ENCODE results near the gene LAIR1. TPM values are rescaled to one million over a fixed set of nuclear protein-coding genes. Genes with fewer than 3 reads are reported as not detected.
"Not testable (repeated sequence)": the region's sequence is repeated elsewhere in the genome, so short reads cannot be mapped to it uniquely, and the experiment has no call there.

LAIR1 gene
- total and polyA plus RNA-seq, 2 experiments from 2014 or later: not detected

DNA sequence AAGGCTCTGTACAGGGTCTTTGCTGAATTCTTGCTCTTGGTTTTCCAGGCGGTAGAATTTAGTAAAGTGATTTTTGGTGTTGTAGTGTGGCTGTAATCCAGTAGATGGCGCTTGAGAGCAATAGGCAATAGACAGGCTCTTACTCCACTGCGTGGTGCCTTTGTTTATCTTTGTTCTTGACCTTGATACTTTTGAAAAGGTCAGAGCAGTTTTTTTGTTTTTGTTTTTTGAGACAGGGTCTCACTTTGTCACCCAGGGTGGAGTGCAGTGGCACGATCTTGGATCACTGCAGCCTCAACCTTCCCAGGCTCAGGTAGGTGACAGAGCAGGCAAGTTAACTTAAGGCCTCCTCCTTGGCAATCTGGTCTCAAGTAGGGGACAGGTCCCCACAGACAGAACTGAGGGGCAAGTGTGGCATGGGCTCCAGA is 39.5 kb downstream of the LAIR1 start:
- no peaks in the 10 kb centered on the region for H3K36me3 ChIP-seq (ENCODE audit: low read depth)
- WGBS, 2 experiments (ENCODE audit: low coverage in 1 of 2, low lambda C conversion rate in 2 of 2, missing lambda C conversion rate in 2 of 2): 12 to 14% methylated on average over 4 of the region's 4 CpGs
- peak; percentile 40 for DNase-seq
- TF ChIP-seq EZH2 (IDR thresholded peaks at IDR 0.05; ENCODE audit: insufficient read depth, poor library complexity, severe bottlenecking) (no peak), EZH2phosphoT487 (IDR thresholded peaks at IDR 0.05; ENCODE audit: insufficient read depth, low read depth) (no peak)
- H3K4me2 ChIP-seq (ENCODE audit: unreplicated experiment): no peak overlapping the region
- in situ Hi-C loops (cut with MboI): no loop called here
- no peaks in the 10 kb centered on the region for H3F3A ChIP-seq (ENCODE audit: insufficient read depth)
- H4K20me1 ChIP-seq (ENCODE audit: insufficient read depth): no peaks in the 10 kb centered on the region
- H3K4me1 ChIP-seq (ENCODE audit: insufficient read depth): no peaks in the 10 kb centered on the region
- H3K79me2 ChIP-seq (ENCODE audit: insufficient read depth): no peaks in the 10 kb centered on the region
- H3K9me2 ChIP-seq (ENCODE audit: insufficient read depth): no peaks in the 10 kb centered on the region
- H3K27me3 ChIP-seq (replicated peaks; ENCODE audit: insufficient read depth): no peaks in the 10 kb centered on the region
- H3K9ac ChIP-seq: no peak overlapping the region
- H3K9me3 ChIP-seq (ENCODE audit: low read depth): no peaks in the 10 kb centered on the region
- H2AFZ ChIP-seq: no peak overlapping the region
- H3K4me3 ChIP-seq: no peak overlapping the region
- no peak overlapping the region for H3K27ac ChIP-seq

DNA sequence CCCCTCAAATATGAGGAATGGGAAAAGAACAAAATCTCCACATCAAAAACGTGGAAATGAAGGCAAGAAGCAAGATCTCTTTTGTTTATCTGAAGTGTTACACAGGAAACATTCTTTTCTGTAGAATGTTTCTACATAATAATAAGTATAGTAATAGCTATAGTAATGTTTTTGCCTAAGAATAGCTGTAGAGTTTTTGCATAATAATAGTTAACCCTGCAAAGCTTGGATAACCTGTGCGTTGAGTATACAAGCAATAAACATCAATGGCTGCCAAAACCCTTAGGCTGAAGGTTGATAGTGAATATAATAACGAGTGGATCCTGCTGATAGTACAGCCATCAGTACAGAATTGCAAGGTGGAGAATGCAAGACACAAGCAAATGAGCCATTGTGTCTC is 40.7 kb downstream of the LAIR1 start:
- Histone ChIP-seq H3K27ac (no peak overlapping the region), H3F3A (ENCODE audit: insufficient read depth) (no peaks in the 10 kb centered on the region), H3K4me2 (ENCODE audit: unreplicated experiment) (no peak overlapping the region), H3K9me2 (ENCODE audit: insufficient read depth) (no peaks in the 10 kb centered on the region), H3K9ac (no peak overlapping the region), H3K4me1 (ENCODE audit: insufficient read depth) (no peaks in the 10 kb centered on the region), H3K27me3 (replicated peaks; ENCODE audit: insufficient read depth) (no peaks in the 10 kb centered on the region; the same call in 1 of the 2 replicates), H3K36me3 (ENCODE audit: low read depth) (no peaks in the 10 kb centered on the region), H3K79me2 (ENCODE audit: insufficient read depth) (no peaks in the 10 kb centered on the region), H2AFZ (no peak overlapping the region), H4K20me1 (ENCODE audit: insufficient read depth) (no peaks in the 10 kb centered on the region), H3K9me3 (ENCODE audit: low read depth) (no peaks in the 10 kb centered on the region), H3K4me3 (no peak overlapping the region)
- 0 to 5% methylated on average over 3 of the region's 3 CpGs for WGBS, 2 experiments (ENCODE audit: low coverage in 1 of 2, low lambda C conversion rate in 2 of 2, missing lambda C conversion rate in 2 of 2)
- in situ Hi-C loops (cut with MboI): no loop called here
- no peak for DNase-seq
- TF ChIP-seq EZH2phosphoT487 (IDR thresholded peaks at IDR 0.05; ENCODE audit: insufficient read depth, low read depth) (no peak), EZH2 (IDR thresholded peaks at IDR 0.05; ENCODE audit: insufficient read depth, poor library complexity, severe bottlenecking) (no peak)

DNA sequence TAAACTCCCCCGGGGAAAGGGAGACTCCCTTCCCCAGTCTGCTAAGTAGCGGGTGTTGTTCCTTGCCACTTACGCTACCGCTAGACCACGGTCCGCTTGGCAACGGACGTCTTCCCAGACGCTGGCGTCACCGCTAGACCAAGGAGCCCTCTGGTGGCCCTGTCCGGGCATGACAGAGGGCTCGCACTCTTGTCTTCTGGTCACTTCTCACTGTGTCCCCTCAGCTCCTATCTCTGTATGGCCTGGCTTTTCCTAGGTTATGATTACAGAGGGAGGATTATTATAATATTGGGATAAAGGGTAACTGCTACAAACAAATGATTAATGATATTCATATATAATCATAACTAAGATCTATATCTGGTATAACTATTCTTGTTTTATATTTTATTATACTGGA is 41.8 kb downstream of the LAIR1 start:
- H3K4me3 ChIP-seq; in situ Hi-C loops (cut with MboI); H3K27me3 ChIP-seq (replicated peaks; ENCODE audit: insufficient read depth); H2AFZ ChIP-seq; H3K27ac ChIP-seq; H3K9me2 ChIP-seq (ENCODE audit: insufficient read depth); H4K20me1 ChIP-seq (ENCODE audit: insufficient read depth); DNase-seq; H3F3A ChIP-seq (ENCODE audit: insufficient read depth); H3K36me3 ChIP-seq (ENCODE audit: low read depth); H3K9ac ChIP-seq; H3K9me3 ChIP-seq (ENCODE audit: low read depth); H3K4me2 ChIP-seq (ENCODE audit: unreplicated experiment); H3K79me2 ChIP-seq (ENCODE audit: insufficient read depth); H3K4me1 ChIP-seq (ENCODE audit: insufficient read depth): not testable (repeated sequence)
- WGBS, 2 experiments (ENCODE audit: low coverage in 1 of 2, low lambda C conversion rate in 2 of 2, missing lambda C conversion rate in 2 of 2): no CpG with 5 or more reads among the region's 13 CpGs

DNA sequence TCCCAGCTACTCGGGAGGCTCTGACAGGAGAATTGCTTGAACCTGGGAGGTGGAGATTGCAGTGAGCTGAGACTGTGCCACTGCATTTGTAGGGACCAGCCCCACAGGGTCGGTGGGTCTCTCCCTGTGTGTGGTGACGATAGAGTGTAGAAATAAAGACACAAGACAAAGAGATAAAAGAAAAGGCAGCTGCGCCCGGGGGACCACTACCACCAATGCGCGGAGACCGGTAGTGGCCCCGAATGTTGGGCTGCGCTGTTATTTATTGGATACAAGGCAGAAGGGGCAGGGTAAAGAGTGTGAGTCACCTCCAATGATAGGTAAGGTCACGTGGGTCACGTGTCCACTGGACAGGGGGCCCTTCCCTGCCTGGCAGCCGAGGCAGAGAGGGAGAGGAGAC is 42.4 kb downstream of the LAIR1 start:
- H3K4me1 ChIP-seq (ENCODE audit: insufficient read depth); in situ Hi-C loops (cut with MboI); H3K27me3 ChIP-seq (replicated peaks; ENCODE audit: insufficient read depth); H3K9me2 ChIP-seq (ENCODE audit: insufficient read depth); H3K36me3 ChIP-seq (ENCODE audit: low read depth); H4K20me1 ChIP-seq (ENCODE audit: insufficient read depth); H3K27ac ChIP-seq; H3K9ac ChIP-seq; H3K4me2 ChIP-seq (ENCODE audit: unreplicated experiment); H3K4me3 ChIP-seq; H3F3A ChIP-seq (ENCODE audit: insufficient read depth); H3K79me2 ChIP-seq (ENCODE audit: insufficient read depth); DNase-seq; H3K9me3 ChIP-seq (ENCODE audit: low read depth); H2AFZ ChIP-seq: not testable (repeated sequence)
- 60% methylated on average over 12 of the region's 13 CpGs for WGBS, 2 experiments (ENCODE audit: low coverage in 1 of 2, low lambda C conversion rate in 2 of 2, missing lambda C conversion rate in 2 of 2)

DNA sequence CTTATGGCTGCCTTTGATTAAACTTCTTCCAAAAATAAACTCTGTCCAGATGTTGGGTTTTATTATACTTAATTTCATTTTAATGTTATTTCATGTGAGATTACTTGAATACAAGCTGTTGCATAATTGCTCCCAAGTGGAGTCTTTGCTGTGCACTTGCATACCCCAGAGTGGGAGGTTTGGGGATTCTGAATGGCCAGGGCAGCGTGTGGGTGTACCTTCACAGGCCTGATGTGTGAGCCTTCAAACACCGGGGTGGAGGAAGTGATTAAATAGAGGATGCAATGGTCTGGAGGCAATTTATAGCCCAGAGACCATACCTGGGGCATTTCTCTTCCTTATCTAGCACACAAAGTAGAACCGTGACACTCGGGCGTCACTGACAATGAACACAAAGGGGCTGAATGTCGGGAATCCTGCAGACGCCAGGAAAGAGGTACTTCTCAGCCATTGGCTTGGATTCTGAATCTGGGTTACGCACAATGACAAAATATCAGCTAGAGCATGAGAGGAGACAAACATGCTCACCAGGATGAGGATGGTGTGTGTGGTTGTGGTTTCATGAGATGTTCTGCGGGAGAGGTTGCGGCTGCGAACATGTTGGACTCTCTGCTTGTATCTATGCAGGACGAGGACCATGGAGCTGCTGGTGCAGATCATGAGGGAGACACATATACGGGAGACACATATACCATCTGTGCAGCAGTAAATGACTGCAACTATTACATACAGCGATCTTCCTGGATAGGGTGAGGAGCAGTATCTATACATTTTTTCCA is 44.6 kb downstream of the LAIR1 start:
- Histone ChIP-seq H4K20me1 (ENCODE audit: insufficient read depth) (no peaks in the 10 kb centered on the region), H3K9ac (no peak overlapping the region)

More for the DNA sequence above, 44.6 kb downstream of the LAIR1 start:
- no peaks in the 10 kb centered on the region for H3K9me2 ChIP-seq (ENCODE audit: insufficient read depth)
- no peak overlapping the region for H3K4me3 ChIP-seq
- H3K27me3 ChIP-seq (replicated peaks; ENCODE audit: insufficient read depth): no peaks in the 10 kb centered on the region; the same call in 1 of the 2 replicates
- H3K27ac ChIP-seq: no peak overlapping the region
- H2AFZ ChIP-seq: no peak overlapping the region
- H3K36me3 ChIP-seq (ENCODE audit: low read depth): no peaks in the 10 kb centered on the region
- WGBS, 2 experiments (ENCODE audit: low coverage in 1 of 2, low lambda C conversion rate in 2 of 2, missing lambda C conversion rate in 2 of 2): 36 to 43% methylated on average over 14 of the region's 14 CpGs
- no peak for DNase-seq
- TF ChIP-seq EZH2phosphoT487 (IDR thresholded peaks at IDR 0.05; ENCODE audit: insufficient read depth, low read depth): no peak
- no peaks in the 10 kb centered on the region for H3K9me3 ChIP-seq (ENCODE audit: low read depth)
- no peaks in the 10 kb centered on the region for H3K4me1 ChIP-seq (ENCODE audit: insufficient read depth)
- H3K4me2 ChIP-seq (ENCODE audit: unreplicated experiment): no peak overlapping the region
- no peaks in the 10 kb centered on the region for H3F3A ChIP-seq (ENCODE audit: insufficient read depth)
- in situ Hi-C loops (cut with MboI): no loop called here
- H3K79me2 ChIP-seq (ENCODE audit: insufficient read depth): no peaks in the 10 kb centered on the region
